HG02938 (cell line): ENCODE measurements around the gene ACYP2.
"Not testable (repeated sequence)": the region's sequence is repeated elsewhere in the genome, so short reads cannot be mapped to it uniquely, and the experiment has no call there.

Source experiments
- ATAC-seq: cut with Tn5 transposase; IDR thresholded peaks from one replicate; pipeline ENCODE4 v1.9.1; 2021; ENCODE audit warnings: mild to moderate bottlenecking, moderate library complexity; ENCODE audit not compliant: unreplicated experiment

ACYP2 gene

GRCh38 chr2:54115284-54116137, at the start of gene ACYP2:
TSS of gene ACYP2 (plus strand) at chr2:54115615.
- peak; percentile 84 for ATAC-seq

DNA sequence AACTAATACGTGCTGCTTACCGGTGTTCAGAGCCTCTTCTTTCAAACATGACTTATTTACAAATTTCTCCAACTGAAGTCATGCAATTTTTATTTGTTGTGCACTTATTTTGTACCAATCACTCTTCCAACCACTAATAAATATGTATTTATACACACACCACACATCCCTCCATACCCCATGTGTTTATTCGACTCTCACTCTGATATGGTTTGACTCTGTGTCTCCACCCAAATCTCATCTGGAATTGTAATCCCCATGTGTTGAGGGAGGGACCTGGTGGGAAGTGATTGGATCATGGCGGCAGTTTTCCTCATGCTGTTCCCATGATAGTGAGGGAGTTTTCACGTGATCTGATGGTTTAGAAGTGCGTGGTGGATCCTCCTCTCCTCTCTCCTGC, 49.5 kb upstream of the ACYP2 start:
- no peak for ATAC-seq

GRCh38 chr2:54067851-54068375, 47.5 kb upstream of the ACYP2 start:
- no peak for ATAC-seq

GRCh38 chr2:54072483-54072882, 42.9 kb upstream of the ACYP2 start:
- not testable (repeated sequence) for ATAC-seq

DNA sequence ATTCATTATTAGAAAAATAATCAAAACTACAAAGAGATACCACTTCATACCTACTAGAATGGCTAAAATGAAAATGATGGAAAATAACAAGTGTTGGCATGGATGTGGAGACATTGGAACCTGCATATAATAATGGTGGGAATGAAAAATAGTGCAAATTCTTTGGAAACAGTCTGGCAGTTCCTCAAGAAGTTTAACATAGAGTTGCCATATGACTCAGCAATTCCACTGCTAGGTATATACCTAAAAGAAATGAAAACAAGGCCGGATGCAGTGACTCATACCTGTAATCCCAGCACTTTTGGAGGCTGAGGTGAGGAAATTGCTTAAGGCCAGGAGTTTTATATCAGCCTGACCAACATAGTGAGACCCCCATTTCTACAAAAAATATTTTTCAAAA, 41.6 kb upstream of the ACYP2 start:
- no peak for ATAC-seq

GRCh38 chr2:54074606-54075341, 40.6 kb upstream of the ACYP2 start:
- no peak for ATAC-seq

GRCh38 chr2:54076586-54076985, 38.8 kb upstream of the ACYP2 start:
- no peak for ATAC-seq

- ATAC-seq, result no peak
Observed at GRCh38 chr2:54077088-54077900, 38.1 kb upstream of the ACYP2 start.

- no peak for ATAC-seq
Observed at GRCh38 chr2:54079331-54079730, 36.1 kb upstream of the ACYP2 start.

- peak; percentile 98 for ATAC-seq
Observed at GRCh38 chr2:54081574-54081973, 33.8 kb upstream of the ACYP2 start.

- ATAC-seq, result no peak
Observed at GRCh38 chr2:54083021-54083420, 32.4 kb upstream of the ACYP2 start.

DNA sequence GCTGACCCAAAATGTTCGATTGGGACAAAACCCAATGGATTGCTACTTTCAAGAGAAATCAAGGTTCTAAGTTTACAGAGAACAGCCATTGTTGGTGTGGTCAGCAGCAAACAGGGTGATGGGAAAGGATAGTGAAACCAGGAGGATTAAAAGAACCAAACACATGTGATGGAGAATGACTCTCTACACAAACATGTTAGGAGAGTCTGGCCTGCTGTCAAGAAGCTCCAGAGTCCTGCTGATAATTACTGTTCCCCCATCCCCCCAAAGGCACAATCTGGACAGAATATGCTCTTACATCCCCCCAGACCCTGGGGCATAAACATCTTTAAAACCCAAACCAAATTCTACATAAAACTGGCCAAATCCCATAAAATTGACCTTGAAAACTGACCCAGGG, 32.0 kb upstream of the ACYP2 start:
- ATAC-seq, result no peak

GRCh38 chr2:54084600-54084999, 30.8 kb upstream of the ACYP2 start:
- no peak for ATAC-seq

GRCh38 chr2:54085069-54085468, 30.3 kb upstream of the ACYP2 start:
- no peak for ATAC-seq

- ATAC-seq, result no peak
Observed at GRCh38 chr2:54086157-54086556, 29.3 kb upstream of the ACYP2 start.

GRCh38 chr2:54088191-54088634, 27.2 kb upstream of the ACYP2 start:
- no peak for ATAC-seq

DNA sequence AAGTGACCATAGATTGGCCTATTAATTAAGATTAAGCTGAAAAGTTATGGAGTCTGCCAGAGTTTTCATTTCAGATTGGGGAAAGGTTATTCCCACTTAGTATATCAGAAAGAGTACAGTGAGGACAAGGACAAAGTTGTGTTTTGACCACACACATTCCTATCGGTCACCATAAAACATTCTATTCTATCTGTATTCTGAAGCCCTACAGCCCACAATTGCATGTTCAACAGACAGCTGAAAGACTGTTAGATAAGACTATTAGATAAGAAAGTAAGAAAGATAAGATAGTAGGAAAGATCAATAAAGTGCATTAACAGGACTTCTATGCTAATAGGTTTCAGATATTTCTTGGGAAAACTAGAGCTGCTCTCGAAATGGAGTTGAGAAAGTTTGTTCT, 26.7 kb upstream of the ACYP2 start:
- ATAC-seq, result no peak

- no peak for ATAC-seq
Observed at GRCh38 chr2:54090521-54091117, 24.8 kb upstream of the ACYP2 start.

DNA sequence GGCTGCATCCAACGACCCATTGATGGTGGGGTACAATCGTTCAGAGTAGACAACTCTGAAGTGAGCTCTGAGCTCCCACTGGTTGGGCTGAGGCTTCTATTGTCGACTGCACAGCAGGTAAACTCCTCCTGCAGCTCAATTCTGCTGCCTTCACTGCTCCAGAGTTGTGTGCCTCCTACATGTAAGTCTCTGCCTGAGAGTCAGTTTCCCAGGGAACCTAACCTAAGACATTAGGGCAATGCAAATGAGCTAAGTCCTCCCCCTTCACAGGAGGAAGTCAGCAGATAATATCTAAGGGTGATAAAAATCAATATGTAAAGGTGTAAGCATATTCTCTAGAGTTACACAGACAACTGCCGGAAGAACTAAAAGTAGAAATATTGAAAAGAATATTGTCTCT, 22.5 kb upstream of the ACYP2 start:
- ATAC-seq, result peak; percentile 58

GRCh38 chr2:54095406-54095805, 20.0 kb upstream of the ACYP2 start:
- ATAC-seq, result not testable (repeated sequence)

DNA sequence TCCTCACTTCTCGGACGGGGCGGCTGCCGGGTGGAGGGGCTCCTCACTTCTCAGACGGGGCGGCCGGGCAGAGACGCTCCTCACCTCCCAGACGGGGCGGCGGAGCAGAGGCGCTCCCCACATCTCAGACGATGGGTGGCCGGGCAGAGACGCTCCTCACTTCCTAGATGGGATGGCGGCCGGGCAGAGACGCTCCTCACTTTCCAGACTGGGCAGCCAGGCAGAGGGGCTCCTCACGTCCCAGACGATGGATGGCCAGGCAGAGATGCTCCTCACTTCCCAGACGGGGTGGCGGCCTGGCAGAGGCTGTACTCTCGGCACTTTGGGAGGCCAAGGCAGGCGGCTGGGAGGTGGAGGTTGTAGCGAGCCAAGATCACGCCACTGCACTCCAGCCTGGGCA, 19.3 kb upstream of the ACYP2 start:
- ATAC-seq, result not testable (repeated sequence)
